Fibroblast of villous mesenchyme (primary cell): Measurements from ENCODE around the gene ADNP2. TPM values are rescaled to one million over a fixed set of nuclear protein-coding genes. Genes with fewer than 3 reads are reported as not detected.

Source experiments
- DNase-seq: peaks from one replicate; pipeline ENCODE4 v3.0.0-alpha.2; 2010; ENCODE audit warnings: low read depth
- H3K4me3 ChIP-seq: 2 replicates; pipeline ENCODE4 v1.5.1; 2011; ENCODE audit warnings: low read depth, mild to moderate bottlenecking, low read length
- CTCF ChIP-seq: IDR thresholded peaks from 2 replicates; pipeline ENCODE4 v1.5.1; 2012; ENCODE audit warnings: low read depth, mild to moderate bottlenecking, low read length; ENCODE audit not compliant: insufficient read depth
- total RNA-seq: library from RNA; depleted of rRNA; stranded (reverse); fragments of >200 nt; gene quantifications from 2 replicates; pipeline ENCODE4 v1.2.3, GENCODE V29; 2012

Gene ADNP2
- total RNA-seq, 1 donor, result 23.3 TPM

DNA sequence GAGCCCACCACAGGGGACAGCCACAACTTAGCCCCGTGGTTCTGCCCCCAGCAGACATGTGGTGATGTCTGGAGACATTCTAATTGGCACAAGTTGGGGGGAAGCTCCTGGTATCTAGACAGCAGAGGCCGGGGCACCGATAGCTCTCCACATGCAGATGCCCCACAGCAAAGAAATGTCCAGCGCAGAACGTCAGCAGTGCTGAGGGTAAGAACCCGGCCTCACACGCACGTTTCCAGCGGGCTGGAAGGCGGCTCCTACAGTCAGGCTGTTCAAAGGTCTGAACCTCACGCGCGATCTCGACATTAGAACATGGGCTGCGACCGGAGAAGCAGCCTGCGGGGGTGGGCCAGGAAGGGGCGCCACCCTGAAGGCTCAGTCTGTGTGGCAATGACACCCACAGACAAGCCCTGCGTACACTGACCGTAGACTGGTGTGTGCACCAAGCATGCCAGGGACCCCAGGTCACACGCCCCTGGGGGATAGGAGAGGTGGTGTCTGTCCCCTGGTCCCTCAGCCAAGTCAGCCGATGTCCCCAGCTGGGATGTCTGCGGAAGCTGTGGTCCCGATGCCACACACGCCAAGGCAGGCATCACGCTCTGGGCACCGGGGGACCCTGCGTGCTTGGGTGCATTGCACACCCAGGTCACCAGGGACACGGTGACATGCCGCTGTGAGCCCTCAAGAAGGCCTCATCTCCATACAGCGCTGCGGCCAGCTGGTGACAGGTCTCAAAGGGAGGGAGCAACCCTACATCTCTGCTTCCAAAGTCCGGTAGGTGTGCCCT is 71.9 kb downstream of the ADNP2 start:
- no peak for TF ChIP-seq CTCF
- DNase-seq, result no peak
- H3K4me3 ChIP-seq, result no peak overlapping the region

DNA sequence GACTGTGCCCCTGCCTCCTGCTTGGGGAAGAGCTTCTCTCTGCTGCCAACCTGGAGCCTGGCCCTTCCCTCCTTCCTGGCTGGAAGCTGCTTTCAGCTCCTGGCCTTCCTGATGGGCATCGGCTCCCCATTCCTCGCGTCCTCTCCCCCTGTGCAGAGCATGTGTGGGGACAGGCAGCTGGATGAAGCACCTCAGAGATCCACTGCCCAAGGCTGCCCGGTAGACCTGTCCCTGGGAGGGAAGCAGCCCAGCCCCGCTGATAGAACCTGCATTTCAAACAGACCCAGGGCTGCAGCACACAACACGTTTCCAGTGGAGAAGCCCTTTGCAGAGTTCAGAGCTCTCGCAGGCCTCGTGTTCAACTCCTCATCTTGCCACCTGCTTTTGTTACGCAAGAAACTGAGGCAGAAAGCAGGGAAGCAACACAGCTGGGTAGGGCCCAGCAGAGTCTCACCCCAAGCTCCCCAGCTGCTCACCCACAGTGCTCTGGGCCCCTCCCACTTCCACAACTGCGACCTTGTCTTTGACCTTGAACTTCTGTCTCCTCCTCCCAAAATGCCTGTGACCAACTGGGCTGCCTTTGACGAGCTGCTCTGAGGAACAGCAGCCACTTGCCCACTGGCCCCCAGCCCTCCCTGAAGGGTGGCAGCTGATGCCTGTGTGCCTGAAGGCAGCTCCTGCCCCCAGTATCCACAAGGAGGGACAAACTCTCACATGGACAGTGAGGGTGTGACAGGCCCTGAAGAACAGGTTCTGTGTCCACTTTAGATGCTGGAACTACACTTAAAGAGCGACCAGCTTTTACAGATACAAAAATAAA is 72.8 kb downstream of the ADNP2 start:
- no peak for DNase-seq
- H3K4me3 ChIP-seq, result no peak overlapping the region
- no peak for TF ChIP-seq CTCF

GRCh38 chr18:80182855-80183254 is 73.8 kb downstream of the ADNP2 start:
- DNase-seq, result no peak
- TF ChIP-seq CTCF, result no peak
- H3K4me3 ChIP-seq, result no peak overlapping the region

DNA sequence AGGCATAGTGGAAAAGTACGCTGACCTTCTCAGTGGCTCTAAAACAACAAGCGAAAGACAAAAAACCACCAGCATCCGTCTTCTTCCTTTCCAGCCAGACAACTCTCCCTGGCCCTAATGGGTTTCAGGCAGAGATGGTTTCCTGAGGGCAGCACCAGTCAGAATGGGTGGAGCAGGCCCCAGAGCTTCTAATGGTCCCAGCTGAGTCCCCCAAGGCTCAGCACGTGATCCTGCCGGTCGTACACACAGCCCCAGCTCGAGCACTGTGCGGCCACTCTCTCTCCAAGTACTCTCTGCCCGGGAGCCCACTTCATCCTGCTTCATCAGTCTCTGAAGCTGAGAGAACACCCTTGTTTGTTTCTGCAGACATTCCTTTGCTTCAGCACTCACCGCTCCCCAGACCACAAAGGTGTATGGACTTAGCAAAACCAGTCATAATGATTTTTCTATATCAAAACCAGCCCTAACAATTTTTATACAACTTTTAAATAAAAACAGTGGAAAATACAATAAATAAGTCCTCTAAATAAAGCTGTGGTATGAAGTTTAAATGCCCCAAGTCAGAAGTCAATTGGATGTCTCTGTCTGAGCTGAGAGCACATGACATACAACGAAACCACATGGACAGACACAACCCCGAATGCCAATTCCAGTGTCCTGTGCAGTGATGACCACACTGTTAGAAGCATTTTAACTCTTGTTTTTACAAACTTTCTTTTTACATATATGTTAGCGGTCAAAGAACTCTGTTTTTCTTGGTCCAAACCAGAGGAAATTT is 74.4 kb downstream of the ADNP2 start:
- TF ChIP-seq CTCF, result no peak
- no peak overlapping the region for H3K4me3 ChIP-seq
- DNase-seq, result no peak

DNA sequence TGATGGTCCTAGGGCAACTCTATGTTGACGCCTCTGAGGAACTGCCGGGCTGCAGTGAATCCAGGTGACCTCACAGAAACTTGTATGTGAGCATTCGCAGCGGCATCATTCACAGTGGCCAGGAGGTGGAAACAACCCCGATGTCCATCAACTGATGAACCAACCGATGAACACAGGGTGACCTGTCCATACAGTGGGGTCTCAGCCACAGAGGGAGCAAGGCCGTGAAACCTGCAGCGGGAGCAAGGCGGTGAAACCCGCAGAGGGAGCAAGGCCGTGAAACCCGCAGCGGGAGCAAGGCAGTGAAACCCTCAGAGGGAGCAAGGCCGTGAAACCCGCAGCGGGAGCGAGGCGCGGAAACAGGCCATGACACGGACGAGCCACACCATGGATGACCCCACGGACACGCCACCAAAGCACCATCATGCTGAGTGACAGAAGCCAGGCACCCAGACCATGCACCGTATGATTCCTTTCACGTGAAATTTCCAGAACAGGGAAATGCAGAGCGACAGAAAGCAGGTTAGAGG is 75.2 kb downstream of the ADNP2 start:
- DNase-seq, result no peak
- TF ChIP-seq CTCF, result no peak
- no peak overlapping the region for H3K4me3 ChIP-seq

DNA sequence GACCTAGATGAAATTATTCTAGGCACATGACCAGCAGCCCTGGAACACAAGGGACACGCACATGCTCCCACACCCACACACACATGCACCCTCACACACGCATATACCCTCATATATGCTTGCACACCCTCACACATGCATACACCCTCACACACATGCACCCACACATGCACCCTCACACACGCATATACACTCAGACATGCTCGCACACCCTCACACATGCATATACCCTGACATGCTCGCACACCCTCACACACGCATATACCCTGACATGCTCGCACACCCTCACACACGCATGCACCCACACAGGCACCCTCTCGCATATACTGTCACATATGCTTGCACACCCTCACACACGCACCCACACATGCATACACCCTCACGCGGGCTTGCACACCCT is 76.5 kb downstream of the ADNP2 start:
- DNase-seq, result no peak
- H3K4me3 ChIP-seq, result no peak overlapping the region
- no peak for TF ChIP-seq CTCF
